Astrocyte (in vitro differentiated cells and primary cell): ENCODE data around the gene LRRC23. TPM values are rescaled to one million over a fixed set of nuclear protein-coding genes. Genes with fewer than 3 reads are reported as not detected.

Experiments used
- DNase-seq: peaks from one replicate; pipeline ENCODE4 v3.0.0-alpha.2; 2010; ENCODE audit warnings: low read depth
- FAIRE-seq: peaks from 2 replicates; lab custom pipeline; 2011; peaks lifted over from hg19 to GRCh38; lab: Jason Lieb, UNC
- H2AFZ ChIP-seq: 2 replicates; pipeline ENCODE4 v1.6.0; 2012; ENCODE audit warnings: low read depth, low read length, inconsistent platforms
- H3K27ac ChIP-seq: 2 replicates; pipeline ENCODE4 v1.5.1; 2011; ENCODE audit warnings: low read depth, low read length, inconsistent platforms
- H3K27me3 ChIP-seq: 2 replicates; pipeline ENCODE4 v1.6.0; 2011; ENCODE audit warnings: low read length, inconsistent platforms; ENCODE audit not compliant: insufficient read depth
- H3K36me3 ChIP-seq: 2 replicates; pipeline ENCODE4 v1.5.1; 2011; ENCODE audit warnings: low read length, inconsistent platforms; ENCODE audit not compliant: insufficient read depth
- H3K4me1 ChIP-seq: 2 replicates; pipeline ENCODE4 v1.5.1; 2011; ENCODE audit warnings: low read length, inconsistent platforms; ENCODE audit not compliant: insufficient read depth
- H3K4me2 ChIP-seq: 2 replicates; pipeline ENCODE4 v1.6.0; 2012; ENCODE audit warnings: low read length, inconsistent platforms
- H3K4me3 ChIP-seq: 2 replicates; pipeline ENCODE4 v1.5.1; 2011; ENCODE audit warnings: low read depth, mild to moderate bottlenecking, low read length, inconsistent platforms; ENCODE audit not compliant: insufficient read depth
- H3K79me2 ChIP-seq: 2 replicates; pipeline ENCODE4 v1.6.0; 2012; ENCODE audit warnings: mild to moderate bottlenecking, low read length, inconsistent platforms; ENCODE audit not compliant: insufficient read depth
- H3K9ac ChIP-seq: 2 replicates; pipeline ENCODE4 v1.6.0; 2012; ENCODE audit warnings: mild to moderate bottlenecking, low read length, inconsistent platforms
- H3K9me3 ChIP-seq: 2 replicates; pipeline ENCODE4 v1.5.1; 2012; ENCODE audit warnings: low read depth, mild to moderate bottlenecking, low read length, inconsistent platforms; ENCODE audit not compliant: insufficient read depth
- H4K20me1 ChIP-seq: 2 replicates; pipeline ENCODE4 v1.6.0; 2012; ENCODE audit warnings: low read length, inconsistent platforms; ENCODE audit not compliant: insufficient read depth
- H3K27ac Mint-ChIP-seq: one replicate; pipeline ENCODE4 v1.8.0; 2021; ENCODE audit warnings: mild to moderate bottlenecking, mixed read lengths; ENCODE audit not compliant: unreplicated experiment
- H3K27me3 Mint-ChIP-seq: one replicate; pipeline ENCODE4 v1.8.0; 2021; ENCODE audit warnings: low read depth, mixed read lengths; ENCODE audit not compliant: unreplicated experiment
- H3K36me3 Mint-ChIP-seq: one replicate; pipeline ENCODE4 v1.8.0; 2021; ENCODE audit warnings: low read depth, mixed read lengths; ENCODE audit not compliant: unreplicated experiment
- H3K4me1 Mint-ChIP-seq: one replicate; pipeline ENCODE4 v1.8.0; 2021; ENCODE audit warnings: low read depth, mixed read lengths; ENCODE audit not compliant: unreplicated experiment
- H3K4me3 Mint-ChIP-seq: one replicate; pipeline ENCODE4 v1.8.0; 2021; ENCODE audit warnings: mild to moderate bottlenecking, moderate library complexity, mixed read lengths; ENCODE audit not compliant: unreplicated experiment
- H3K9me3 Mint-ChIP-seq: one replicate; pipeline ENCODE4 v1.8.0; 2021; ENCODE audit warnings: mild to moderate bottlenecking, mixed read lengths; ENCODE audit not compliant: unreplicated experiment
- EZH2 ChIP-seq: IDR thresholded peaks from 2 replicates; pipeline ENCODE4 v1.6.1; 2012; ENCODE audit warnings: mild to moderate bottlenecking, low read length, inconsistent platforms; ENCODE audit not compliant: insufficient read depth
- total RNA-seq: library from RNA; stranded (reverse); gene quantifications from 2 replicates; pipeline ENCODE4 v1.2.1, GENCODE V29; 2021
- TF ChIP-seq, protein P1 (sequence below): IDR thresholded peaks from 2 replicates; pipeline ENCODE4 v1.5.1; 2011; ENCODE audit warnings: low read depth, mild to moderate bottlenecking, inconsistent platforms, low read length, moderate library complexity; ENCODE audit not compliant: insufficient read depth

The LRRC23 gene
- total RNA-seq, 1 donor from 2014 or later = 5.2 TPM

DNA sequence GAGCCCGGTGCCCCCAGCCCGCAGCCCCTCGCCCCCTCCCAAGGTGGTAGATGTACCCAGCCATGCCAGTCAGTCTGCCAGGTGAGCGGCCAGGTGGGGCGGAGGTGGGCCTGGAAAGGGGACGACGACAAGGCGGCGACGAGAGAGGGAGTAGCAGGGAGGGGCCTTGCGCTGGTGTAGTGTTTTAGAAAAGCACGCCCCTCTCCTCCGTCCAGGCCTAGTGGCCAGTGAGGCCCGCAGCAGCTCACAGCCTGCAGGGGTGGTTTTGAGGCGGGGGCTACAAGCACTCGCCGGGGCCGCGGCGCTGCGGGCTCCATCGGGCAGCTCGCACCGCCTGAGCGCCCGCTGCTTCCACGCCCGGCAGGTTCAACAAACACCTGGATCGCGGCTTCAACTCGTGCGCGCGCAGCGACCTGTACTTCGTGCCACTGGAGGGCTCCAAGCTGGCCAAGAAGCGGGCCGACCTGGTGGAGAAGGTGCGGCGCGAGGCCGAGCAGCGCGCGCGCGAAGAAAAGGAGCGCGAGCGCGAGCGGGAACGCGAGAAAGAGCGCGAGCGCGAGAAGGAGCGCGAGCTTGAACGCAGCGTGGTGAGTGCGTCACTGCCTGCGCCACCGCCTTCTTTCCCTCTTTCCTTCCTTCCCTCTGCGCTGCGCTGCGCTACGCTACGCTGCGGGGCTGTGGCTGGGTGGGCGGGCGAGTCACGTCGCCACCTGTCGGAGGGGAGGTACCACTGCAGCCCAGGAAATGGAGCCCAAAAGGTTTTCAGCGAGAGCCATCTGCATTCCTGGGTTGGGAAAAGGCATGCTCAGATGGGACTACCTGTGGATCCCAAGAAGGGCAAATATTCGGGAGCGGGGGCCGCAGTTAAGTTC is 33.1 kb downstream of the LRRC23 start:
- peaks cover 36% of the 10 kb centered on the region for H4K20me1 ChIP-seq
- H3K36me3 Mint-ChIP-seq = peaks cover 18% of the 10 kb centered on the region
- FAIRE-seq (peak; percentile 83), DNase-seq (peak; percentile 87)
- TF ChIP-seq, protein P1, sequence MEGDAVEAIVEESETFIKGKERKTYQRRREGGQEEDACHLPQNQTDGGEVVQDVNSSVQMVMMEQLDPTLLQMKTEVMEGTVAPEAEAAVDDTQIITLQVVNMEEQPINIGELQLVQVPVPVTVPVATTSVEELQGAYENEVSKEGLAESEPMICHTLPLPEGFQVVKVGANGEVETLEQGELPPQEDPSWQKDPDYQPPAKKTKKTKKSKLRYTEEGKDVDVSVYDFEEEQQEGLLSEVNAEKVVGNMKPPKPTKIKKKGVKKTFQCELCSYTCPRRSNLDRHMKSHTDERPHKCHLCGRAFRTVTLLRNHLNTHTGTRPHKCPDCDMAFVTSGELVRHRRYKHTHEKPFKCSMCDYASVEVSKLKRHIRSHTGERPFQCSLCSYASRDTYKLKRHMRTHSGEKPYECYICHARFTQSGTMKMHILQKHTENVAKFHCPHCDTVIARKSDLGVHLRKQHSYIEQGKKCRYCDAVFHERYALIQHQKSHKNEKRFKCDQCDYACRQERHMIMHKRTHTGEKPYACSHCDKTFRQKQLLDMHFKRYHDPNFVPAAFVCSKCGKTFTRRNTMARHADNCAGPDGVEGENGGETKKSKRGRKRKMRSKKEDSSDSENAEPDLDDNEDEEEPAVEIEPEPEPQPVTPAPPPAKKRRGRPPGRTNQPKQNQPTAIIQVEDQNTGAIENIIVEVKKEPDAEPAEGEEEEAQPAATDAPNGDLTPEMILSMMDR = peak; percentile 77
- no peak for TF ChIP-seq EZH2
- peaks cover 26% of the 10 kb centered on the region for H3K4me1 Mint-ChIP-seq
- H3K4me3 Mint-ChIP-seq = peak overlapping the region; percentile 66
- no peaks in the 10 kb centered on the region for H3K27me3 Mint-ChIP-seq
- H3K79me2 ChIP-seq = peaks cover 32% of the 10 kb centered on the region
- H3K4me2 ChIP-seq = peak overlapping the region; percentile 93
- peaks cover 24% of the 10 kb centered on the region for H3K36me3 ChIP-seq
- H3K27ac ChIP-seq = peak overlapping the region; percentile 74
- no peaks in the 10 kb centered on the region for H3K9me3 ChIP-seq
- H3K27me3 ChIP-seq = no peaks in the 10 kb centered on the region
- peaks cover 37% of the 10 kb centered on the region for H3K4me1 ChIP-seq
- H2AFZ ChIP-seq = peak overlapping the region; percentile 63
- H3K9me3 Mint-ChIP-seq = peaks cover 3% of the 10 kb centered on the region
- H3K27ac Mint-ChIP-seq = peak overlapping the region; percentile 26
- peak overlapping the region; percentile 91 for H3K9ac ChIP-seq
- peak overlapping the region; percentile 51 for H3K4me3 ChIP-seq

DNA sequence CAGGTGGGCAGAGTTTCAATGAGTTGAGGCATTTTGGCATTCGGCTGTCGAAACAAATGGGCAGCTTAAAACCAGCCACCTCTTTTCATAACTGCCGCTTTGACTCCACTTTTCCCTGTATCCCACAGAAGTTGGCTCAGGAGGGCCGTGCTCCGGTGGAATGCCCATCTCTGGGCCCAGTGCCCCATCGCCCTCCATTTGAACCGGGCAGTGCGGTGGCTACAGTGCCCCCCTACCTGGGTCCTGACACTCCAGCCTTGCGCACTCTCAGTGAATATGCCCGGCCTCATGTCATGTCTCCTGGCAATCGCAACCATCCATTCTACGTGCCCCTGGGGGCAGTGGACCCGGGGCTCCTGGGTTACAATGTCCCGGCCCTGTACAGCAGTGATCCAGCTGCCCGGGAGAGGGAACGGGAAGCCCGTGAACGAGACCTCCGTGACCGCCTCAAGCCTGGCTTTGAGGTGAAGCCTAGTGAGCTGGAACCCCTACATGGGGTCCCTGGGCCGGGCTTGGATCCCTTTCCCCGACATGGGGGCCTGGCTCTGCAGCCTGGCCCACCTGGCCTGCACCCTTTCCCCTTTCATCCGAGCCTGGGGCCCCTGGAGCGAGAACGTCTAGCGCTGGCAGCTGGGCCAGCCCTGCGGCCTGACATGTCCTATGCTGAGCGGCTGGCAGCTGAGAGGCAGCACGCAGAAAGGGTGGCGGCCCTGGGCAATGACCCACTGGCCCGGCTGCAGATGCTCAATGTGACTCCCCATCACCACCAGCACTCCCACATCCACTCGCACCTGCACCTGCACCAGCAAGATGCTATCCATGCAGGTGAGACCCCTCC is 34.0 kb downstream of the LRRC23 start:
- Mint-ChIP-seq H3K36me3 (peaks cover 18% of the 10 kb centered on the region), H3K27ac (peak overlapping the region; percentile 82), H3K4me3 (peak overlapping the region; percentile 66), H3K27me3 (no peaks in the 10 kb centered on the region), H3K9me3 (peaks cover 3% of the 10 kb centered on the region), H3K4me1 (peaks cover 24% of the 10 kb centered on the region)
- no peak for DNase-seq
- Histone ChIP-seq H4K20me1 (peaks cover 30% of the 10 kb centered on the region), H3K79me2 (peaks cover 23% of the 10 kb centered on the region), H3K36me3 (peaks cover 24% of the 10 kb centered on the region), H3K4me2 (peak overlapping the region; percentile 93), H3K4me3 (no peak overlapping the region), H3K27ac (peak overlapping the region; percentile 31), H3K4me1 (peaks cover 39% of the 10 kb centered on the region), H3K9ac (peak overlapping the region; percentile 91), H3K27me3 (no peaks in the 10 kb centered on the region), H2AFZ (no peak overlapping the region), H3K9me3 (no peaks in the 10 kb centered on the region)
- no peak for FAIRE-seq
- TF ChIP-seq EZH2 = peak; percentile 33
- TF ChIP-seq, protein P1 = no peak
